Daoy (cell line): Measurements from ENCODE around the gene ZC2HC1C. TPM values are rescaled to one million over a fixed set of nuclear protein-coding genes. Genes with fewer than 3 reads are reported as not detected.
"Not testable (repeated sequence)": the region's sequence is repeated elsewhere in the genome, so short reads cannot be mapped to it uniquely, and the experiment has no call there.

Source experiments
- DNase-seq: peaks from one replicate; pipeline ENCODE4 v3.0.0-alpha.2; 2015; ENCODE audit warnings: low read depth
- total RNA-seq: library from RNA; depleted of rRNA; stranded (reverse); fragments of >200 nt; shearing (Covaris generic); gene quantifications from 2 replicates; pipeline ENCODE4 v1.2.3, GENCODE V29; 2014

ZC2HC1C gene
- total RNA-seq, 1 experiment from 2014 or later, result 1.4 TPM

GRCh38 chr14:75091251-75091650 is 21.8 kb downstream of the ZC2HC1C start:
- DNase-seq, result no peak

GRCh38 chr14:75092698-75093097 is 23.3 kb downstream of the ZC2HC1C start:
- no peak for DNase-seq

GRCh38 chr14:75094896-75095295 is 25.5 kb downstream of the ZC2HC1C start:
- no peak for DNase-seq

DNA sequence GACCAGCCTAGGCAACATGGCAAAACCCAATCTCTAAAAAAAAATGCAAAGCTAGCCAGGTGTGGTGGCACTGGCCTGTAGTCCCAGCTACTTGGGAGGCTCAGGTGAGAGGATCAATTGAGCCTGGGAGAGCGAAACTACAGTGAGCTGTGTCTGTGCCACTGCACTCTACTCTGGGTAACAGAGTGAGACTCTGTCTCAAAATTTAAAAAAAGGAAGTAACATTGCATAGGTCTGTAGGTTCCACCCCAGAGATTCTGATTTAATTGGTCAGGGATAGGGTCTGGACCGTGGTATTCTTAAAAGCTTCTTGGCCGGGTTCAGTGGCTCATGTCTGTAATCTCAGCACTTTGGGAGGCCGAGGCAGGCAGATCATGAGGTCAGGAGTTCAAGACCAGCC is 26.2 kb downstream of the ZC2HC1C start:
- no peak for DNase-seq

DNA sequence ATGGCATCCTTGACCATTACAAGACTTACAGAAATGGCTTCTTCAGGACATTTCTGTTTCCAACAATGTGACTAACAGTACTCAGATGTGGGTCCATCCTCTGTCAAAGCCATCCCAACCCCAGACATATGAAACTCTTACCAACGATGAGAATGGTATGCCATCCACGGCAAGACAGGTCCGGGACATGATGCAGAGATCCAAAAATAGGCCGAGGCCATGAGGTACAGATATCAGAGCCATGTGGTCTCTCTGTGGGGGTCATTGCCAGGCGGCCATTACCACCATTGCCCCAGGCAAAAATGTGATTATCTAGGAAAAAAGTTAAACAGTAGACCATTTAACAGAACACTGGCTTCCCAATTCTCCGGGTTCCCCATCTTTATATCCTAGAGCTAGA is 27.5 kb downstream of the ZC2HC1C start:
- no peak for DNase-seq

- no peak for DNase-seq
These were observed 28.8 kb downstream of the ZC2HC1C start for GRCh38 chr14:75098212-75098611.

- no peak for DNase-seq
These were observed 29.2 kb downstream of the ZC2HC1C start for GRCh38 chr14:75098682-75099081.

GRCh38 chr14:75101491-75101890 is 32.0 kb downstream of the ZC2HC1C start:
- DNase-seq, result no peak

GRCh38 chr14:75107186-75107585 is 37.7 kb downstream of the ZC2HC1C start:
- no peak for DNase-seq

DNA sequence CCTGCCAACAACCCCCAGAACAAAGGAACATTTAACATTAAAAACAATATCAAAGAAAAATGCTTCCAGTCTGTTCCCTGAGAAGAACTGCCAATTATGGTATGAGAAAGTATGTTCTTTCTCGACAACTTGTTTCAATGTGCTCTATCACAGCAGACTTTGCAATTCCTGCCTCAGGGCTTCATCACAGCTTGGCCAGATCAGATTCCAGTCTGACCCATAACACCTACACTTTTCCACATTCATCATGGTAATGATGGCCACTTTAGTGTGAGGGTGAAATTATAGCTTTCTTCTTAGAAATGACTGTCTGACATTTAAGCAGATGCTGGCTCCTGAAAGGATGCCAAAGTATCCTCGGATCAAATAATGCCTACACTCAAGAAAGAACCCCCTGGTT is 40.4 kb downstream of the ZC2HC1C start:
- no peak for DNase-seq

DNA sequence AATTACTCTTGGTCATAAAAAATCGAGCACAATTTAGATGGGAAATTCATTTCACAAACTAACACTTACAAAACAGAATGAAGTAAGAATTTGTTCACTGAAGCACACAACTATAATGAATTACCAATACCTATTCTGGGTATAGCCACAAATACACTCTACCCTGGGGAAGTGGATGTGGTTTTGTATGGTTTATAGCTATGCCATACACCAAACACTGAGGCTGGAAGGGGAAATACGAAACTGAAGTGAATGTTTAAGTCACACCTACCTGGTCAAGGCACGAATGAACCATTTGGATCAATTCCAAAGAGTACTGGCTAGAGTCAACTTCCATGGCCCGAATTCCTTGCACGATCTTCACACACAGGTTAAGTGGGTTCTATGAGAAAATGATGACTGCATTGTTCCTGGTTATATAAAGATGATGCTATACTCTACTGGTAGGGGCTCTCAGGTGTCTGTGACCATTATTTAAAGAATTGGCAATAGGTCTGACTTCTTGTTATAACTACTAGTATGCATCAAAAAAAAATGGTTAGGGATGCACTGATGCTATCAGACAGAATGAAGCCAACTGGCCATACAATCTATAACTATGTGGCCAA is 44.6 kb downstream of the ZC2HC1C start:
- DNase-seq, result no peak

DNA sequence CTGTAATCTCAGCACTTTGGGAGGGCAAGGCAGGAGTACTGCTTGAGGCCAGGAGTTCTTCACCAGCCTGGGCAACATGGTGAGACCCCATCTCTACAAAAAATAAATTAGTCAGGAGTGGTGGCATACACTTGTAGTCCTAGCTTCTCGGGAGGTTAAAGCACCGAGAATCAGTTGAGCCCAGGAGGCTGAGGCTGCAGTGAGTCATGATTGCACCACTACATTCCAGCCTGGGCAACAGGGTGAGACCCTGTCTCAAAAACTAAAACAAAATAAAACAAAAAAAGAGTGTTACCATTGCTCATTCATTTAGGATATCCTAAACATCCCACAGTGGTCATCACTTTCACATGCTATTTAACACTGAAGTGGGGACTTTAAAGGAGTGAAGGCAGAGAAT is 49.6 kb downstream of the ZC2HC1C start:
- DNase-seq, result peak; percentile 7

DNA sequence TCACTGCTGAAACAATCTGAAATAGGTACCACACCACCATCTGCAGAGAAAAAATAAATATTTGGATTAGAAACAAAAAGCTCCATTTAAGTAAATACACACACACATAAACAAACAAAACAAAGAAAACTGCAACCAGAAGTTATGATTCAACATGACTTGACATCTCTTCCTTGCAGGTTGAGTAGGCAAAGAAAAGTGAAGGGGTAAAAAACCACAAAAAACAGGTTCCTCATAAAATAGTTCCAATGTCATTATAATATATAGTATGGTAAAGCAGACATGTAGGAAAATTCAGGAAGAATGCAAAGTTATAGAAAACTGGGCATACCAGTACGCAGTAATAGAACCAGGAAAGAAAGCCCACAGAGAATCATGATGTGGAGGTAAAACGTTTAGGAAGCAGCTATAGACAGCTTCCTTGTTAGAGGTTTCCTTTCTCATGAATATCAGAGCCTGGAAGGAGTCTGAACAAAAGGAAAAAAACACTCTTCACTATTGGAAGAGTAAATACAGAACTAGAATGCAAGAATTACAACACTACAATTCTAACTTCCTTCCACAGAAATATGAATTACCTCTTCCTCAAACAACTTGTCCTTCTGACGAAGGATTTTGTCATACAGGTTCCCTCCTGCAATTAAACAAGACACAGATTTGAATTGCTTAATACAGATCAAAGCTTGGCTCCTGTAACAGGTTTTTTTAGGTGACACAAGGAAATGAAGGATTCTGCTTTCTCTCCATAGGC is 51.3 kb downstream of the ZC2HC1C start:
- DNase-seq, result no peak

DNA sequence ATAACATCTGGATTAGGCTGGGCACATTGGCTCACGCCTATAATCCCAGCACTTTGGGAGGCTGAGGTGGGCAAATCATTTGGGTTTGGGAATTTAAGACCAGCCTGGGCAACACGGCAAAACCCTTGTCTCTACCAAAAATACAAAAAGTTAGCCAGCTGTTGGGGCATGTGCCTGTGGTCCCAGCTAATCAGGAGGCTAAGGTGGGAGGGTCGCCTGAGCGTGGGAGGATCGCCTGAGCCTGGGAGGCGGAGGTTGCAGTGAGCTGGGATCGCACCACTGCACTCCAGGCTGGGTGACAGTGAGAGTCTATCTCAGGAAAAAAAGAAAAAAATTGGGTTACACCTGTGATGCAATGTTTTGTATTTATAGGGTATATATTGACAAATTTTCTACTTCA is 52.1 kb downstream of the ZC2HC1C start:
- DNase-seq, result no peak

- peak; percentile 79 for DNase-seq
These were observed 54.5 kb downstream of the ZC2HC1C start for GRCh38 chr14:75123991-75124390.

DNA sequence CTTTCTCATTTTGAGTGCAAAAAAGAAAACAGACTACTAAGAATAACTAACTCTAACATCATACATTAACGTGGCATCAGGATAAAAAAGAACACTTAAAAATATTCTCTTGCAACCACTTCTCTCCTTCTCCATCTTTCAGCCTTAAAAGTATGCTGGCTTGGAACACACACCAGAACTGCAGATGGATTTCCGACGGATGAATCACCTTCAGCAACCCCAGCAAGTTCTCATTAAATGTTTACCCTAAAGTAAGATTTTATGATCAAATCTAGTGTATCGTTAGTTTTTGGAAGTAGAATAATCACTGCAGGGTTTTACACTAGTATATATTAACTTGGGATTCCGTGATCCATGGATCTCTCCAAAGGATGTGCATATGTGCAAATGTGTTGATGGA is 56.2 kb downstream of the ZC2HC1C start:
- peak; percentile 39 for DNase-seq

- peak; percentile 13 for DNase-seq
These were observed 56.7 kb downstream of the ZC2HC1C start for GRCh38 chr14:75126121-75126544.

DNA sequence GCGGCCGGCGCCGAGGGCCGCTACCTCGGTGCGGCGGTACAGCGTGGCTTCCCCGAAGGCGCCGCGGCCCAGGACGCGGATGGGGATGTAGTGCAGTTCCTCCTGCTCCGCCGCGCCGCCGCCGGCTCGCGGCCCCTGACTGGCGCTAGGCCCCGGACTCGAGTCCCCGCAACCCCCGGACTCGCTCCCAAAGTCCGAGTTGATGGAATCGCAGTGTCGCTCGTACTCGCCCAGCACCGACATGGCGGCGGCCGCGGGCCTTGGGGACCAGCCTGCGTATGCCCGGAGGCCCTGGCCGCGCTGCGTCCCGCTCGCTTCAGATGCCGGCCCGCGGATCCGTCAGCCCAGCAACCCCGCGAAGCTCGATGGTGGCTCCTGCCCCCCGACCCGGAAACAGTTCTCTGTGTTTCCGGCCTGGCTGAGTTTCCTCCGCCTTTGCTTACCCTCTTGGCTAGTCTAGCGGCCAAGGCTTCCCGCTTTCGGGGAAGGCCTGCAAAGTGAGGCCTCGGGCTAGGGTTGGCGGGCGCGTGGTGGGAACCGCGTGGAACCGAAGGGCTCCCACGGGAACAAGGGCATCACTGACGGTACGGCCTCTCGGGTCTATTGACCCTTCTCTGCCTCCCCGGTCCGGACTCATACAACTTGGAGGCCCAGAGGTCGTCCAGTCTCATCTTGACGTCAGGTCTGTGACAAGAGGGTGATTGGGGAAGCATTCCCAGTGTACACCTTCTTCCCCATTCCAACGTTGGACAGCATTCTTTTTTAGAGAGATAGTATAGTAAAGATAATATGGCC is 57.4 kb downstream of the ZC2HC1C start, which contains the start of gene NEK9:
Gene NEK9, minus strand, starts transcription at position 370 of the 795 bp plus-strand sequence. Its CDS starts 127 bp downstream, at position 243.
- peak; percentile 91 for DNase-seq

DNA sequence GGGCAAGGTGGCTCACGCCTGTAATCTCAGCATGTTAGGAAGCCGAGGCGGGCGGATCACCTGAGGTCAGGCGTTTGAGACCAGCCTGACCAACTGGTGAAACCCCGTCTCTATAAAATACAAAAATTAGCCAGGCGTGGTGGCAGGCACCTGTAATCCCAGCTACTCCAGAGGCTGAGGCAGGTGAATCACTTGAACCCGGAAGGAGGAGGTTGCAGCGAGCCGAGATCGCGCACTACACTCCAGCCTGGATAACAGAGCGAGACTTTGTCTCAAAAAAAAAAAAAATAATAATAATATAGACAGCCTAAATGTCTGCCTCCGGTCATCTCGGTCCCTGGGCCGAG is 58.0 kb downstream of the ZC2HC1C start:
- DNase-seq, result not testable (repeated sequence)

DNA sequence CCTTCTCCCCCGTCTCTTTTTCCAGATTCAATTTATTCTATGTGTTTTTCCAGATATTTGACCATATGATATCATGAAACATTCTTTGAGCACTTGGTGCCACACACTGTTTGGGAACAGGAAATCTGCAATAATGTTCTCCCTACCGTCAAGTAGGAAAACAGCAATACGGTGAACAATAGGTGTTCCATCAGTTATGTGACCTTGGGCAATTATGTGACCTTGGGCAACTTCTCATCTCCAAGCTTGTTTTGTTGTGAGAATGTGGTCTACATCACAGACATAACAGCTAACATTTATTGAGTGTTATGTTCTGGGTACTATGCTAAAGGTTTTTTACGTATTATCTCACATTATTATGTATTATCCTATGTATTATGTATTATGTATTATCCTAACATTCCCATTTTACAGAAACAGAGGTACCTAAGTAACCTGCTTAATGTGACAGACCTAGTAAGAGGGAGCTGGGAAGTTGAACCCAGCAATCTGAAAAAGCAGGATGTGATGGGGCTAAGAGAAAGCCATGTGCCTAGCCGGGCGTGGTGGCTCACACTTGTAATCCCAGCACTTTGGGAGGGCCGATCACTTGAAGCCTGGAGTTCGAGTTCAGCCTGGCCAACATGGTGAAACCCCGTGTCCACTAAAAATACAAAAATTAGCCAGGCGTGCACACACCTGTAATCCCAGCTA is 58.6 kb downstream of the ZC2HC1C start:
- no peak for DNase-seq

- DNase-seq, result no peak
These were observed 59.2 kb downstream of the ZC2HC1C start for GRCh38 chr14:75128596-75128990.
